Erythroblast (primary cell): ENCODE results near the gene GBE1.

Experiments used
- DNase-seq, 2 experiments: peaks; one replicate each; lab custom pipeline; 2025; lab: John Stamatoyannopoulos, UW
- GATA1 ChIP-seq: IDR thresholded peaks from 2 replicates; pipeline ENCODE4 v1.6.1; 2011; ENCODE audit warnings: low read depth, mild to moderate bottlenecking, control low read depth, low read length, moderate library complexity
- POLR2A ChIP-seq: IDR thresholded peaks from 2 replicates; pipeline ENCODE4 v1.6.1; 2011; ENCODE audit warnings: mild to moderate bottlenecking, low read length

The GBE1 gene

DNA sequence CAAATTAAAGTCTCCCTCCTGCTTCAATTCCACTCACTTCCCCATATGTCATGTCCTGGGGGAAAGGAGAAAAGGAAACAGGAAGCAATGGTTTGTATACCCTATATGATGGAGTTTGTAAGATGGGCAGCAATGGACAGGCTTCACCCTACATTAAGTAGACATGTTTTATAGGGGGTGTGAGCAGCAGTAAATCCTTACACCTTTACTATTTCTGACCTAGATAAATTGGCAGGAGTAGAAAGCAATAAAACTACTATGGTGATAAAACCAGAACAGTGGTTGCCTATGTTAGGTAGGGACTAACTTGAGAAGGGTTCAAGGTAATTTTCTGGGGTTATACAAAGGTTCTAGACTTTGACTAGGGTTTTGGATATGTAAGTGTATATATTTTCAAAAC is 301.7 kb downstream of the GBE1 start:
- DNase-seq: no peak
- TF ChIP-seq GATA1 (no peak), POLR2A (no peak)

DNA sequence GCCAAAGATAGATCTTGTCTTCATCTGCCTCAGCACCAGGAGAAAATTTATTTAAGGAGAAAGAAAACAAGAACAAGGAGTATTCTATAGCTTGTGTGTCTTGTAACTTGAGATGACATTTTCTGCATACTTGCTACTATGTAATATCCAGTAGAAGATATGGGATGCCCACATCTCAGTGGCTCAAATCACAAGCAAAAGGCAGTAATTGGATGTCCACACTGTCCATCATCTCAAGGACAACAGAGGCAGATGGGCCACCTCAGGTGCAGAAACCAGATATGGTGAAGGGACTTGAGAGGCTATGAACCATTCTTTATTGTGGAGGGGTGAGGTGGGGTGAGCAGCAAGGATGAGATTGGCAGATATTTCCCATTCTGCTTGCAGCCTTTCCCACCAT is 309.0 kb downstream of the GBE1 start:
- no peak for TF ChIP-seq POLR2A
- TF ChIP-seq GATA1: no peak

DNA sequence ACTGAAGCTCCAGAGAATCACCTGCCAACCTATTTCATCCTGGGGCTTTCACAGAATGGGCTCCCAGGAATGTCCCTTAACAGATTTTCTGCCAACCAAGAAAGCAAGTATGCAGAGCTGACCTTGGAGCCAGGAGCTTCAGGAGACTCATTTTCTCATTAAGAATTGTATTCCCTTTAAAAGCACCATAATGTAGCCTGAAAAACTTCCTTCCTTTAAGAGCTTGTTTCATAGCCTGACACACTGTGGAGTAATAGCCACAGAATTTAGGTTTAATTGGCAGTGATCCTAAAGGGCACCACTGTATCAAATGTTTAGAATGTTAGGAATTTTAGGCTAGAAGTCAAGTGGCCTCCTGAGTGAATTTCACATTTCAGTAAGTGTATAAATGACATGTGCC is 309.8 kb downstream of the GBE1 start:
- no peak for TF ChIP-seq POLR2A
- TF ChIP-seq GATA1: no peak

More for the DNA sequence above, 309.0 kb downstream of the GBE1 start:
- DNase-seq: no peak

DNA sequence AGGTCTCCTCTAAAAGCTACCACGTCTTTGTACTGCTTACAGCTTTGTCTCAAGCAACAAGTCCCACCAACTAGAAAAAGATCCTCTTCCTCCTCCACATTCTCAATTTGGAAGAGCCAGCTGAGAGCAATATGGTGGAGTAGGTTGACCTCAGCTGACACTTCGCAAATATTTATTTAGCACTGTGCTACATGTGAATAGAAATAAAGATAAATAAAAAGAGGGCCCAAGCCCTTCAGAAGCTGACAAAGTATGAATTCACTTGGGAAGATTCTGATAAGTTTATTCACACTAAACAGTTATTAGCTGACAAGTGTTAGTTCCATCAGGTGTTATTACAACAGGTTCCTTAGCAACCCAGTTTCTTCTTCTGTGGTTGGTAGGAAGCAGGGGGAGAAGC is 310.3 kb downstream of the GBE1 start:
- no peak for TF ChIP-seq GATA1
- TF ChIP-seq POLR2A: no peak
- DNase-seq: no peak

More for the DNA sequence above, 309.8 kb downstream of the GBE1 start:
- no peak for DNase-seq

DNA sequence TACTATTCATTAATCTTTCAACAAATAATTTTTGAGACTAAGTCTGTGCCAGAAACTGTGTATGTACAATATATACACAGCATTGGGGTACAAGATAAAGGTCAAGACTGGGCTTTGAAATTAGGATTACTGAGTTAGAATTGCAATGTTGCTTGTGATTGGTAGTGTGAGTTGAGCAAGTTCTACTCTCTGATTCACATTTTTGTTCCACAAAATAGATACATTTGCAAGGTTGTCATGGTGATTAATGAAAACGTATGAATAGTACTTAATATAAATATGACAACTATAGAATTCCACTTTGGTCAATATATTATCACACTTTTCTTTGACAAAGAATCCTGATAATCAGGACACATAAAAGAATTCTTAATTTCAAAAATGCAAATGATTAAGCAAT is 314.6 kb downstream of the GBE1 start:
- no peak for DNase-seq
- no peak for TF ChIP-seq POLR2A
- no peak for TF ChIP-seq GATA1

DNA sequence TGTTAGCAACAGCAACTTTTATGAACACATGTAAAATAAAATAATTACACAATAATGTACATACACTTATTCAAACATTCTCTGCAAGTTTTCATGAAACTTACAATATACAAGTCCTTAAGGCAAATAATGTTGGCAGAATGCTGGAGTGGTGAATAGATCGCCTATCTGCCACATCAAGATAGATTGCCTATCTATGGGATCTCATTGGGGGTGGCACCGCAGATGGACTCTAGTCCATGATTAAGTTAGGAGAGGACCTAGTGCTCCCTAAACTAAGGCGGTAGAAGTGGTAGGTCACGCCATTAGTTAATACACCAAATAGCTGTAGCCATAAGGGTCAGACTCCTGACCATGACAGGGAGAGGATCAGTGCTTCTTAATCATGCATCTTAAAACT is 315.7 kb downstream of the GBE1 start:
- TF ChIP-seq GATA1: no peak
- no peak for TF ChIP-seq POLR2A

DNA sequence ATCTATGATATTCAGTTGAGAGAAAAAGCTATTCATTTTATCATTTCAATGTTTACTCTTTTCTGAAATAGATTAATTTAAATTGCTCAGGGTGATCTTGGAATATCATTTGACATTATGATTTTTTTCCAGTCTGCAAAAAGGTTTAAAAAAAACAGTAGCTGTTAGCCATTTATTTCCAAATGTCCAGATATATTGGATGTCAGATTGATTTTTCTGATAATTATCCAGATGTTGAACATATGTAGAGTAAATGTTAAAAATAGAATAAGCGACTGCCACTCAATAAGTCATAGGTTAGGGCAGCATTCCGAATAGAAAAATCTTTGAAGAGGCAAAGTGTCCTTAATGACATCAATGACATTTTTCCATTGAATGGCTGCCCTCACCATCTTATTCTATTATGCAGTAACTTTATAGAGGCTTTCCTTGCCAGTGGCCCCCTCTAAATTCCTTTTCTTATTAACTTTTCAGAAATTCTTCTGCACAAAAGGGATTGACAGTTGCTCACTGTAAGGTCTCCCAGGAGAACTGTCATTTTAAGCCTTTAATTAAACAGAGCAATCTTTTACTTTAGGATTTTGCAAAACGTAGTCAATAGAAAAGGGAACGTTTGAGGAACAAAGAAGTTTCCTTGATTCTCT is 316.5 kb downstream of the GBE1 start:
- no peak for DNase-seq
- TF ChIP-seq POLR2A (no peak), GATA1 (no peak)

More for the DNA sequence above, 315.7 kb downstream of the GBE1 start:
- no peak for DNase-seq

DNA sequence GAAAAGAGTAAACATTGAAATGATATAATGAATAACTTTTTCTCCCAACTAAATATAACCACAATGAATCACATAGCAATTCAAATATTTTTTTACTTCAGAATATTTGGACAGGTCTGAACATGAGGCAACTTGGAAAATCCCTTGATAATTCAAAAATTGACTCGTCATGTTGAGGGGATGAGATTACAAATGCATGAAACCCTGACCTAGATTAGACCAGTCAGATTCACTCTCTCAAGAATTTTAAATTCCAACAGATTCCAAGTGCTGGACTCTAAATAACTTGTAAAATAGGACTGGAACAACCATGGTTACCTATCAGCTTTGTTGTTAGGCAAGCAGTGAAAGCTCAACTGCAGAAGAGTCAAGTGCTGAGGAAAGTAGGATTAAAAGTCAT is 317.5 kb downstream of the GBE1 start:
- no peak for TF ChIP-seq POLR2A
- TF ChIP-seq GATA1: no peak
- no peak for DNase-seq

DNA sequence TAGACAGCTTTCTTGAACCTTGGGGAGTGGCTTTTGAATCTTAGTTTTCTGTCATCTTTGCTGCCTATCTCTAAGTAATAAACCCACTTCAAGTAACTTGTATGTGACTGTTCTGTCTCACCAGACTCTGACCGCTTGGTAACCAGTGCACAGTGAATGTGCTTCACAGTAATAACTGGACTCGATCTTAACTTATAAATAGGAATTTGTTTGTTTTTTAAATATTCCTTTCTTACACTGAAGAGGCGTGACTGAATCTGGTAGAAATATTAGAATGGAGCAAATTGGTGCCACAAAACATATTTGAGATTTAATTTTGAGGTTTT is 318.0 kb downstream of the GBE1 start:
- no peak for DNase-seq

DNA sequence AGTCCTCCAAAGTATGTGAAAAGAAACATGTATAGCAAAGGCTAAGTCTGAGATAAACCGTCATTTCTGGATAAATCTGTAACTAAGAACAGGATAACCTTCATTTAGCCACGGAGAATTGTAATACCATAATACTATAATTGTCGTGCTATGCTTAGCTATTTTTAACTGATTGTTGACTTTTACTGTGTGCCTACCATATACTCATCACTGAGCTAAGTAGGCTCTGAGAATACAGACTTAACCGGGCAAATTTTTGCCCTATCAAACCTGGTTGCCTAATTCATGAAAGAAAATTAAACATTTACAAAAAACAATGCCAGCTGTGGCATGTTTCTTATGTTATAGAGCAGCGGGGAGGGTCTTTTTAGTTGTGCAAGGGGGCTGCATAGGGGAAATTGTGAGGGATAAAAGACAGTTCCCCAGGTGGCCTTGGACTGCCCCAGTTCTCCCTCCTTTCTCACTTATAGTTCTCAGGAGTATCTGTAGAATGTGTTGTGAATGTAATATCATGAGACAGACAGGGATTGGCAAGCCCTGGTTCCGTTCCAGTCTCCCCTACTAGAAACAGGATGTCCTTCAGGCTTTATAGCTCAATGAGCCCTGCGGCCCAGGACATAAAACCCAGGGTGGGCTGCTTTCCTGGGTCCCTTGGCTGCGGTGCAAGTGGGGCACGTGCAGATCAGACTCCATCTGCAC is 318.5 kb downstream of the GBE1 start:
- DNase-seq: no peak
- TF ChIP-seq POLR2A (no peak), GATA1 (no peak)

More for the DNA sequence above, 318.0 kb downstream of the GBE1 start:
- no peak for TF ChIP-seq GATA1
- no peak for TF ChIP-seq POLR2A

DNA sequence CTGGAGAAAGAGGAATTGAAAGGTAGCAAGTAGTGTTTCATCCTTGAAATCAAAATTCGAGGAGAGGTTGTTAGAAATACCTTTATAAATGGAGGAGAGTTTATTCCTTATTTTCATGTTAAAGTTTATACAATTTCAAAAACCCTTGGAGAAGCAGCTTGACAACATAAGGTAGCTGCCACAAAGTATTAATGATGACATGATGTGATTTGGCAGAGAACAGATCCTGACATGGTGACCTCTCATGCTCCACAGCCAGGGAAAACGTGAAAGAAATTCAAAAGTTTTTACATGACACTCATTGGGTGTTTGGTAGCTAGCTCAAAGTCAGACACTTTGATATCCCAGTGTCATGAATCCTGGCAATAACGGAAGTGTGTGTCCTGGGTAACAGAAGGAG is 320.8 kb downstream of the GBE1 start:
- no peak for DNase-seq
- TF ChIP-seq GATA1 (no peak), POLR2A (no peak)
